H9 (cell line): ENCODE measurements around the gene ISCU. TPM values are rescaled to one million over a fixed set of nuclear protein-coding genes. Genes with fewer than 3 reads are reported as not detected.

ENCODE experiments used
- DNase-seq: peaks from one replicate; pipeline ENCODE4 v3.0.0-alpha.2; 2017
- H2AFZ ChIP-seq: one replicate; pipeline ENCODE4 v1.6.1; 2013; ENCODE audit warnings: mild to moderate bottlenecking, low read length, control low read depth, moderate library complexity
- H2AK5ac ChIP-seq: 2 replicates; pipeline ENCODE4 v1.6.1; 2013; ENCODE audit warnings: low read length, control low read depth, mixed read lengths; ENCODE audit not compliant: insufficient read length
- H2BK120ac ChIP-seq: one replicate; pipeline ENCODE4 v1.6.1; 2013; ENCODE audit warnings: low read depth, mild to moderate bottlenecking, low read length, control low read depth, inconsistent platforms; ENCODE audit not compliant: poor library complexity, severe bottlenecking
- H2BK12ac ChIP-seq: 2 replicates; pipeline ENCODE4 v1.6.1; 2013; ENCODE audit warnings: low read length, control low read depth, mixed read lengths, low read depth; ENCODE audit not compliant: insufficient read length
- H2BK15ac ChIP-seq: 2 replicates; pipeline ENCODE4 v1.6.1; 2013; ENCODE audit warnings: low read depth, low read length, control low read depth
- H2BK20ac ChIP-seq: one replicate; pipeline ENCODE4 v1.6.1; 2013; ENCODE audit warnings: low read depth, mild to moderate bottlenecking, low read length, control low read depth, inconsistent platforms; ENCODE audit not compliant: poor library complexity, severe bottlenecking
- H2BK5ac ChIP-seq: 2 replicates; pipeline ENCODE4 v1.6.1; 2013; ENCODE audit warnings: low read length, control low read depth, mixed read lengths; ENCODE audit not compliant: insufficient read length
- H3K14ac ChIP-seq: 2 replicates; pipeline ENCODE4 v1.6.1; 2013; ENCODE audit warnings: low read length, control low read depth; ENCODE audit not compliant: insufficient read depth
- H3K18ac ChIP-seq: 2 replicates; pipeline ENCODE4 v1.6.1; 2013; ENCODE audit warnings: low read depth, mild to moderate bottlenecking, mixed read lengths, low read length, control low read depth; ENCODE audit not compliant: insufficient read length
- H3K23ac ChIP-seq: 2 replicates; pipeline ENCODE4 v1.6.1; 2013; ENCODE audit warnings: low read length, control low read depth, mixed read lengths, low read depth; ENCODE audit not compliant: insufficient read length
- H3K23me2 ChIP-seq: 2 replicates; pipeline ENCODE4 v1.6.1; 2013; ENCODE audit warnings: low read depth, mild to moderate bottlenecking, mixed read lengths, low read length, control low read depth; ENCODE audit not compliant: insufficient read length, poor library complexity, severe bottlenecking
- H3K27ac ChIP-seq: 2 replicates; pipeline ENCODE4 v1.5.1; 2013; ENCODE audit warnings: low read length, control low read depth, mixed read lengths, low read depth; ENCODE audit not compliant: insufficient read length
- H3K27me3 ChIP-seq: 2 replicates; pipeline ENCODE4 v1.6.1; 2013; ENCODE audit warnings: low read length, control low read depth, inconsistent platforms; ENCODE audit not compliant: insufficient read depth
- H3K4ac ChIP-seq: 2 replicates; pipeline ENCODE4 v1.6.1; 2013; ENCODE audit warnings: low read depth, mild to moderate bottlenecking, control low read depth, inconsistent platforms, low read length, moderate library complexity
- H3K4me1 ChIP-seq: 2 replicates; pipeline ENCODE4 v1.6.1; 2013; ENCODE audit warnings: low read length, control low read depth, inconsistent platforms; ENCODE audit not compliant: insufficient read depth
- H3K4me2 ChIP-seq: 2 replicates; pipeline ENCODE4 v1.6.1; 2013; ENCODE audit warnings: low read length, control low read depth, mixed read lengths; ENCODE audit not compliant: insufficient read length, insufficient read depth
- H3K56ac ChIP-seq: 2 replicates; pipeline ENCODE4 v1.6.1; 2013; ENCODE audit warnings: low read depth, mild to moderate bottlenecking, mixed read lengths, low read length, control low read depth; ENCODE audit not compliant: insufficient read length
- H3K79me1 ChIP-seq: 2 replicates; pipeline ENCODE4 v1.6.1; 2013; ENCODE audit warnings: low read depth, mild to moderate bottlenecking, moderate library complexity, low read length, control low read depth, inconsistent platforms; ENCODE audit not compliant: insufficient read depth, poor library complexity, severe bottlenecking
- H3K79me2 ChIP-seq: 2 replicates; pipeline ENCODE4 v1.6.1; 2013; ENCODE audit warnings: low read length, control low read depth, inconsistent platforms; ENCODE audit not compliant: insufficient read depth
- H3K9ac ChIP-seq: 2 replicates; pipeline ENCODE4 v1.6.1; 2013; ENCODE audit warnings: low read length, control low read depth, mixed read lengths; ENCODE audit not compliant: insufficient read length; ENCODE audit errors: extremely low read depth
- H3K9me3 ChIP-seq: one replicate; pipeline ENCODE4 v1.6.1; 2013; ENCODE audit warnings: low read depth, low read length, inconsistent platforms; ENCODE audit not compliant: control insufficient read depth
- H3T11ph ChIP-seq: one replicate; pipeline ENCODE4 v1.6.1; 2013; ENCODE audit warnings: mild to moderate bottlenecking, low read length, control low read depth, inconsistent platforms
- H4K20me1 ChIP-seq: one replicate; pipeline ENCODE4 v1.6.1; 2013; ENCODE audit not compliant: control insufficient read depth, insufficient read length, insufficient read depth
- H4K5ac ChIP-seq: 2 replicates; pipeline ENCODE4 v1.6.1; 2013; ENCODE audit warnings: low read depth, mild to moderate bottlenecking, mixed read lengths, low read length, control low read depth; ENCODE audit not compliant: insufficient read length
- H4K8ac ChIP-seq: replicated peaks from 2 replicates; pipeline ENCODE4 v1.6.1; 2013; ENCODE audit warnings: low read length, control low read depth, mixed read lengths, low read depth; ENCODE audit not compliant: insufficient read length
- H4K91ac ChIP-seq: 2 replicates; pipeline ENCODE4 v1.6.1; 2013; ENCODE audit warnings: low read depth, mild to moderate bottlenecking, moderate library complexity, mixed read lengths, low read length, control low read depth; ENCODE audit not compliant: insufficient read length
- H3K27ac Mint-ChIP-seq, 3 experiments: 2 replicates in 2 of 3; 3 replicates in 1 of 3; pipeline ENCODE4 v1.8.0; 2020 to 2021; ENCODE audit warnings: mixed read lengths in 3 of 3, mild to moderate bottlenecking in 1 of 3, moderate library complexity in 1 of 3
- H3K27me3 Mint-ChIP-seq: 2 replicates; pipeline ENCODE4 v1.8.0; 2021; ENCODE audit warnings: low read depth, mild to moderate bottlenecking, moderate library complexity, mixed read lengths
- H3K36me3 Mint-ChIP-seq, 3 experiments: 2 replicates in 2 of 3; 3 replicates in 1 of 3; pipeline ENCODE4 v1.8.0; 2020 to 2021; ENCODE audit warnings: low read depth in 3 of 3, mixed read lengths in 3 of 3; ENCODE audit not compliant: insufficient read depth in 1 of 3
- H3K4me1 Mint-ChIP-seq, 2 experiments: 2 replicates each; pipeline ENCODE4 v1.8.0; 2020; ENCODE audit warnings: mixed read lengths in 2 of 2
- H3K4me3 Mint-ChIP-seq, 2 experiments: 2 replicates in 1 of 2; 3 replicates in 1 of 2; pipeline ENCODE4 v1.8.0; 2020 to 2021; ENCODE audit warnings: mild to moderate bottlenecking in 2 of 2, mixed read lengths in 2 of 2, moderate library complexity in 1 of 2
- H3K9me3 Mint-ChIP-seq, 2 experiments: 2 replicates in 1 of 2; 3 replicates in 1 of 2; pipeline ENCODE4 v1.8.0; 2020; ENCODE audit warnings: mild to moderate bottlenecking in 2 of 2, mixed read lengths in 2 of 2, moderate library complexity in 1 of 2
- CTCF ChIP-seq: fragments of 200-600 bp; sonication (generic); conservative IDR thresholded peaks from 3 replicates; pipeline ENCODE4 v1.8.0; 2021; ENCODE audit warnings: antibody characterized with exemption, mild to moderate bottlenecking
- WGBS: extraction: QIAGEN DNeasy Blood & Tissue Kit; methylation state at CpG from one replicate; pipeline ENCODE4 v1.1.7; 2013; ENCODE audit warnings: missing lambda C conversion rate, low lambda C conversion rate, mixed read lengths; ENCODE audit not compliant: insufficient read length; ENCODE audit errors: extremely low coverage; 5-methylcytosine and 5-hydroxymethylcytosine counted together
- long read RNA-seq: library from polyadenylated mRNA; unstranded; transcript quantifications from one replicate; pipeline ENCODE4 v2.0.0, GENCODE V29; 2020
- total RNA-seq: library from RNA; stranded (reverse); gene quantifications from 2 replicates; pipeline ENCODE4 v1.2.1, GENCODE V29; 2021

Gene ISCU
- 63.9 and 64.9 TPM in 2 replicates for total RNA-seq
- long read RNA-seq, transcript ISCU-202 (6 exons, 1,069 nt) = minor isoform, 16 of 168 reads
- long read RNA-seq, transcript ISCU-201 (5 exons, 994 nt) = major isoform, 96 of 168 reads
- long read RNA-seq, partial matches to known transcripts = 44 of 168 reads
- long read RNA-seq, other reads (novel, unspliced or antisense) = 7 of 168 reads

- H3K27ac ChIP-seq = peak within 1 kb of the TSS; percentile 61
- H3K23ac ChIP-seq = no peak within 1 kb of the TSS
- TF ChIP-seq CTCF = no peak
- peaks cover 22 to 27% of the 10 kb centered on the region in 2 experiments for H3K4me1 Mint-ChIP-seq
- H3K27me3 ChIP-seq = no peaks in the 10 kb centered on the region
- H2BK120ac ChIP-seq = no peak within 1 kb of the TSS
- no peak within 1 kb of the TSS for H2BK15ac ChIP-seq
- H3K27me3 Mint-ChIP-seq = no peaks in the 10 kb centered on the region
- peak within 1 kb of the TSS; percentile 63 for H3K18ac ChIP-seq
- peak within 1 kb of the TSS; percentile 37 for H3T11ph ChIP-seq
- H3K9me3 Mint-ChIP-seq = peaks cover 0 to 3% of the 10 kb centered on the region in 2 experiments; a peak in 2 of 5 replicates
- no peaks in the 10 kb centered on the region for H3K9me3 ChIP-seq
- no peak within 1 kb of the TSS for H2BK20ac ChIP-seq
- peak within 1 kb of the TSS; percentile 69 for H2BK5ac ChIP-seq
- peak within 1 kb of the TSS; percentile 99 for H3K4me2 ChIP-seq
- H2BK12ac ChIP-seq = no peak within 1 kb of the TSS
- no CpG with 5 or more reads among the region's 72 CpGs for WGBS
- DNase-seq = peak; percentile 99
- peak within 1 kb of the TSS; percentile 99 for H3K9ac ChIP-seq
- peak within 1 kb of the TSS; percentile 84 for H2AFZ ChIP-seq
- no peak within 1 kb of the TSS for H4K8ac ChIP-seq
- peaks cover 18% of the 10 kb centered on the region for H3K23me2 ChIP-seq
- no peaks in the 10 kb centered on the region for H3K79me1 ChIP-seq
- no peak within 1 kb of the TSS for H3K4ac ChIP-seq
- no peak within 1 kb of the TSS for H2AK5ac ChIP-seq
- H4K20me1 ChIP-seq = no peaks in the 10 kb centered on the region
- H3K4me3 Mint-ChIP-seq = peak within 1 kb of the TSS; percentile 100
- peaks cover 30% of the 10 kb centered on the region for H3K79me2 ChIP-seq
- peak within 1 kb of the TSS; percentile 80 for H3K14ac ChIP-seq
- H3K56ac ChIP-seq = peak within 1 kb of the TSS; percentile 83
- H4K91ac ChIP-seq = no peak within 1 kb of the TSS
- H3K4me1 ChIP-seq = peaks cover 2% of the 10 kb centered on the region; the same call in 1 of the 2 replicates
- H3K27ac Mint-ChIP-seq = peak within 1 kb of the TSS; percentile 100
- peaks cover 13 to 59% (median 59%) of the 10 kb centered on the region in 3 experiments; a peak in 6 of 7 replicates for H3K36me3 Mint-ChIP-seq
- H4K5ac ChIP-seq = peak within 1 kb of the TSS; percentile 72
These were observed at the start of gene ISCU for GRCh38 chr12:108562348-108563135. Gene ISCU, plus strand, starts transcription at chr12:108562596. Its CDS starts 27 bp downstream, at chr12:108562623.
